GM20431 (cell line): Measurements from ENCODE around the gene ONECUT2.
"Not testable (repeated sequence)": the region's sequence is repeated elsewhere in the genome, so short reads cannot be mapped to it uniquely, and the experiment has no call there.

Source experiments
- in situ Hi-C: fragments of 300-500 bp; cut with MseI, MboI; formaldehyde crosslinking; loops from one replicate; pipeline ENCODE4 v1.15.0; 2020; ENCODE audit warnings: low sequenced_read_pairs; ENCODE audit not compliant: unreplicated experiment

Gene ONECUT2

GRCh38 chr18:57434536-57435494, at the start of gene ONECUT2:
Gene ONECUT2 (plus strand): TSS chr18:57435374. CDS start chr18:57435717, 343 bp downstream.
- in situ Hi-C loops, result no loop called here

DNA sequence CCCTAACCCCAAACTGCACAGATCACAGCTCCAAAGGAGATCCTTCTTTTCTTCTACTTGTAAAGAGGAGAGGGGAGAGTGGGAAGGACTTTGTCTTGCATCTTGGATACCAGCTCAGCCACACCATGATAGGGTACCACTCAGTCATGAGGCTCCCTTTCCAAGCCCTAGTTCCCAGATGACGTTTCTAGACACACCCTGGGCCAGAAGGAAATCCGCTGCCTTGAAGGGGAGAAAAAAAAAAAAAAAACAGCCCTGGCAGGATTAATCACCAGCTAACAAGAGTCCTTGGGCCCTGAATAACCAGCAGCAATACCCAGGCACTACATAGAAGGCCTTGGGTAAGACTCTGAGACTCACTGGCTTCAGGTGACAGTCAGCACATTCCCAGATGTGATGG, 45.9 kb upstream of the ONECUT2 start:
- in situ Hi-C loops, result no loop called here

DNA sequence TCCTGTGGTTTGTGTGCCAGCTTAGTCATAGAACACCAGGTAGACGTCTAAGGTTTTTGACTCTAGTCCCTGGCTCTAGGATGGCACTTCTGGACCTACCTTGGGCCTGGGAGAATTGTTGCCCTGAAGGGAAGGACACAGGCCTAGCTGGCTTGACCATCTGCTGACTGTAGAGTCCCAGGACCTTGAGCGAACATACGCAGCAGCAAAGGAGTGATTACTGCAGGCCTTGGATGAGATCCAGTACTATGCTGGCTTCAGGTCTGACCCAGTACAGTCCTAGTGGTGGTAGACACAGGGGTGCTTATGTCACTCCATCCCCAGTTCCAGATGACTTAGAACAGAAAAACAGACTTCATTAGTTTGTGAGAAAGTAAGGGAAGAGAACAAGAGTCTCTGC, 45.1 kb upstream of the ONECUT2 start:
- in situ Hi-C loops, result no loop called here

DNA sequence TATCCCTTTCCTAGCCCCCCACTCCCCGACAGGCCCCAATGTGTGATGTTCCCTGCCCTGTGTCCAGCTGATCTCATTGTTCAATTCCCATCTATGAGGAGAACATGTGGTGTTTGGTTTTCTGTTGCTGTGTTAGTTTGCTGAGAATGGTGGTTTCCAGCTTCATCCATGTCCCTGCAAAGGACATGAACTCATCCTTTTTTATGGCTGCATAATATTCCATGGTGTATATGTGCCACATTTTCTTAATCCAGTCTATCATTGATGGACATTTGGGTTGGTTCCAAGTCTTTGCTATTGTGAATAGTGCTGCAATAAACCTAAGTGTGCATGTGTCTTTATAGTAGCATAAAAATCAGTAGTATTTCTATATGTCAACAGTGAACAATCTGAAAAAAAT, 40.4 kb upstream of the ONECUT2 start:
- in situ Hi-C loops, result not testable (repeated sequence)

GRCh38 chr18:57396831-57397230, 38.3 kb upstream of the ONECUT2 start:
- in situ Hi-C loops, result not testable (repeated sequence)

- in situ Hi-C loops, result no loop called here
Observed at GRCh38 chr18:57397440-57398132, 37.6 kb upstream of the ONECUT2 start.

DNA sequence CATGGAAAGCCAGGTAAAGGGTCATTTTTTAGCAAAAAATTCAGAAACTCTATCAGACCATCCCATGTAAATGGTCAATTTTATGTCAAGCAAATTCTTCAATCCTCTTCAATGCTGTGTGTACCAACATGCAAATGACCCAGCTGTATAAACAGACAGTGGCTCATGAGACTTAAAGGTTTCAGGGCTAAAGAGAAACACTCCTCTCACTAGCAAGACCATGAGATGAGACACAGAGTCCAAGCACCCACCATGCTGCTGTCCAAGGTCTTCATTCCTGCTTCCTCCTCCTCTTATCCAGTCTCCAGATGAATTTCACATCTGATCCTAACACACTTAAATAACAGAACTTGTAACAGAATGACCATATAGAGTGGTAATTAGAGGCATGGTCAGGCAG, 30.8 kb upstream of the ONECUT2 start:
- in situ Hi-C loops, result no loop called here

DNA sequence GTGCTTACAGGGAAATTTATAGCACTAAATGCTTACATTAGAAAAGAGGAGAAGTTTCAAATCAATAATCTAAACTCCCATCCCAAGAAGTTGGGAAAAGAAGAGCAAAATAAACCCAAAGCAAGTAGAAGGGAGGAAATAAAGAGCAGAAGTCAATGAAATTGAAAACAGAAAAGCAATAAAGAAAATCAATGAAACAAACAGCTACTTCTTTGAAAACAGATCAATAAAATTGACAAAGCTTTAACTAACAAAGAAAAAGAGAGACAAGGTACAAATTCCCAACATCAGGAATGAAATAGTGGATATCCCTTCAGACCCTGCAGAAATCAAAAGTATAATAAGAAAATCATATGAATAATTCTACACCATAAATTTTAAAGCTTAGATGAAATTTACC, 25.5 kb upstream of the ONECUT2 start:
- in situ Hi-C loops, result no loop called here

DNA sequence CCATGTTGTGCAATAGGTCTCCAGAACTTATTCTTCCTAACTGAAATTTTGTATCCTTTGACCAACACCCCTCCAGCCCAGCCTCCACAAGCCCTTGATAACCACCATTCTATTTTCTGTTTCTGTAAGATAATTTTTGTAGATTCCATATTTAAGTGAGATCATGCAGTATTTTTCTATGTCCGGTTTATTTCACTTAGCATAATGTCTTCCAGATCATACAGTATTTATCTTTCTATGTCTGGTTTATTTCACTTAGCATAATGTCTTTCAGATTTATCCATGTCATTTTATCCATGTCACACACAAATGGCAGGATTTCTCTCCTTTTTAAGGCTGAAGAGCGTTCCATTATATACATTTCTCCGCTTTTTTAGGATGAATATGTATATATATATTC, 24.4 kb upstream of the ONECUT2 start:
- in situ Hi-C loops, result no loop called here

DNA sequence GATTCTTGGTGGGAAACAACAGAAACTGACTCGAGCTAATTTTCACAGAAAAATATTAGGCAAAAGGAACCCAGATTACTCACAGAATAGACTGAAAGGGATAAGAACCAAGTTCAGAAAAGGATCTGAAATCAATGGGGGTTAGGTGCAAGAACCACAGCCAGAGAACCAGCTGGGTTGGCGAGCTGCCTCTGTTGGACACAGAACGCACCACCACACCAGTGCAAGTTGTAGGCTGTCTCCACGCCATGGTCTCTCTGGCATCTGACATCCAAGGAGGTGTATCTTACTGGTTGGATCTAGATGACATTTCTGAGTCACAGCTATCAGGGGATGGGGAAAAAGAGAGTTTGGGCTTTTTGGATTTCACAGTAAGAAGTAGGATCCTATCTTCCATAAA, 18.6 kb upstream of the ONECUT2 start:
- in situ Hi-C loops, result no loop called here

DNA sequence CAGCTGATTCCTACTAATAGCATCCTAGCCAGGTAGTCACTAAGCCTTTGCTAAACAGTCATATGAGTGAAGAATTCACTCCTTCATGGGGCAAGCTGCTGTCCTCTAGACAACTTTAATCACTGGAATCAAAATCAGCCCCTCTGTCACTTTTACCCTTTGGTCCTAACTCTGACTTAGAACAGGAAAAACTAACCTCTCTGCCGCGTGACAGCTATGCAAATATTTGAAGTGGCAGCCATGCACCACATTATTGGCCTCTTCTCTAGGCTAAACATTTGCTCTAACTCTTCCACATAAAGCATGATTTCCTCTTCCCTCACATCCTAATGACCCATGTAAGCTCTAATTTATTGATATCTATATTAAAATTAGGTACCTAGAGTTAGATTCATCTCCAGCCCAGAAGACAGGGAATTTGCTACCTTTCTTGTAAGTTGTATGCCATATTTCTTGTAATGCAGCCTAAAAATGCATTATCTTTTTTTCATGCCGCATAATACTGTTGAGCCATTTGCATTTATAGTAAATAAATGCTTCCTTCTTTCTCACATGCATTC, 12.8 kb upstream of the ONECUT2 start:
- in situ Hi-C loops, result no loop called here

DNA sequence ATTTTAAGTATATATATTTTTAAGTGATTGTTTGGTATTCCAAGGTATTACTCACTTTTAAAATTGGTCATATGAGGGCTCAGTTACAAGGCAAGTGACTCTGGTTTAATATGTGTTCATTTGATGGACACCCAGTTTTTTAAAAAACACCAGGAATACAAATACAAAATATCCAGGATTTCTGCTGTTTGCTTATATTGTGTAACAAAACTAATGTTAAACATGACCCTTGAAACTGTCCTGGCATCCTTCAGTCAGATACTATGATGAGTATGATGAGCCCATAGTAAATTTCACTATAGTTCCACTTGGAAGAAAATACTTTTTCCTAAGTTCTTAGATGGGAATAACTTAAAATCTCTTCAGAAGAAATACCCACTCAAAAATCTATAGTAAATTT, 11.4 kb upstream of the ONECUT2 start:
- in situ Hi-C loops, result no loop called here

DNA sequence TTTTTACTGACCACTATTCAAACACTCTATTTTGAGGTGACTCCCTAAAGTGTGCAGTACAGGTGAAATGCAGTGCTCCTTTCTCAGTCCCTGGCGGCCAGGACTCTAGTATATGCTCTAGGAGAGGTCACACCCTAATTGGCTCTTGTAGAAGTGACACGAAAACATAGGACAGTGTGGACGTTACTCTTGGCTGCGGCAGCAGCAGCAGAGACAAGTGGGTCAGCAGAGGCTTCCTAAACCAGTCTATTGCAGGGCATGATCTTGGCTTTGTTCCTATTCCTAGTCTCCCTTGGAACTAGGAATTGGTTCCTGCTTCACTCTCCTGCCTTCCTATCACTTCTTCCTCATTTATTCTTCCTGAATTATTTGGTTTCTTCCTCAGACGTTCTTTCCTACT, 10.1 kb upstream of the ONECUT2 start:
- in situ Hi-C loops, result no loop called here

GRCh38 chr18:57426187-57426586, 9.0 kb upstream of the ONECUT2 start:
- in situ Hi-C loops, result no loop called here

DNA sequence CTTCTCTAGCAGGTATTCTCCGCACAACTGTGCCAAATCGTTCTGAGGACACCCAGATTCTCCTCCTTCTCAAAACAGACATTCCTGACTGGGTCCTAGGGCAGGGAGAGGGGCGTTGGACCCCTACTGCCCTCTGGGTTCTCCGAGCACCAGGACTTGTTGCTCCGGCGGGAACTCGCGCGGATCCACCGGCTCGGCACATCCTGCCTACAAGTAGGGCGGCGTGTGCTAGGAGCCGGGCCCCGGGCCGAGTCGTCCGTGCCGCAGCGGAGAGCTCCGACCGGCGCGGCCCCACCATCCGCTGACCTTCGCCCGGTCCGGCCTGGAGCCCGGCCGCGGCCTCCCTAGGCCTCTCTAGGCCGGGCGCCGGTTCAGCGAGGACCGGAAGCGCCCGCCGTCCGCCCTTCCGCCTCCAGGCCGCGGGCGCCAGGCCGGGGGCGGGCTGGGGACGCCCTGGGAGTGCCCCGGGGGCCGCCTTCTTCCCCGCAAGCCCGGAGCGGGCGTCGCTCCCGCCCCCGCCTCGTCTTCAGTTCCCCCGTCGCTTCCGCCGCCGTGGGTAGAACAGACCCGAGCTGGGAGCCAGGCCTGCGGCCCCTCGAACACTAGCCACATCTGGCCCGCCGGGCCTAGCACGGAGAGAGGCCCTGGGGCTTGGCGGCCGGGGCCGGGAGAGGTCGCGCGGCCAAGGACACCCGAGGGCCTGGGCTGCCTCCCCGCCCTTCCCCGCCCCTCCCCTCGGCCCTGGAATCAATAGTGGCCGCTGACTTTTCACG, 7.6 kb upstream of the ONECUT2 start:
- in situ Hi-C loops, result no loop called here

DNA sequence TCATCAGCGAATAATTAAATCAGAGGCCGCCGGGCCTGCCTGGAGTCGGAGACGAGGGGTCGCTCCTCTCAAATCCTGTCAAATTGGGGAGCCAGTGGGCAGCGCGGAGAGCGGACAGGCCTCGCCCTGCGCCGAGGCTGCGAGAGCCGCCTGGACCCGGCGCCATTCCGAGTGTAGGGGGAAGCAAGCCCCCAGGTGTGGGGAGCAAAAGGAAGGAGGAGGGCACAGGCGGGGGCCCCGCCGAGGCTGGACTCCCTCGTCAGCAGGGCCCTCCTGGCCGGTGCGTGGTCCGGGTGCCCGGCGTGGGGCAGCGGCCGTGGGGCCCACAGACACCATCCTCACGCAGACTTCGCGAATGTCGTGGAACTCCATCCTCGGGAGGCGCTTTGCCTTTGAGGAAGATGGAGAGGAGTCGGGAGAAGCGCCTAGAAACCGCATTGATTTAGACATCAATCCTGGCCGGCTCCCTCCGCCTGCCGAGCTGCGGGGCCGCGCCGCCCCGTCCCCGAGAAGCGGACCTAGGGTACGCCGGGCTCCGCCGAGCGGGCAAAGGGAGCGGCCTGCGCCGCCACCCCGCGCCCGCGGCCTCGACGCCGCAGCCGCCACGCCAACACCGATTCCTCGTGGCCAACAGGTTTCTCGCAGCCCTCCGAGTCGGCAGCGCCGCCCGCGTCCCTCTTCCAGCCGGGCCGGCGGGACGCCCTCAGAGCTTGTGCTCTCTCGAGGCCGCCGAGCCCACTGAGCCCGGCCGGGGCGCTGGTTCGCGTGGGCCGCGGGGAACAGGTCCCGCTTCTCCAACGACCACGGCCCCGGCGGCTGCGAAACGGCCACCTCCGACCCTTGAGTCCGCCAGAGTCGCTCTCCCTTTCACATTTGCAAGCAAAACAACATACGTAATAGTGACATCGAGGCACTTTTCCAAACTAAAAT, 6.7 kb upstream of the ONECUT2 start:
- in situ Hi-C loops, result no loop called here

- in situ Hi-C loops, result no loop called here
Observed at GRCh38 chr18:57429167-57430078, 5.8 kb upstream of the ONECUT2 start.
